ENCODE measurements around the gene ARHGEF40.

GRCh38 chr14:21023817-21024584, 46.1 kb upstream of the ARHGEF40 start:
- TF ChIP-seq POLR2A (IDR thresholded peaks at IDR 0.05): no peak
- no peak for TF ChIP-seq CTCF (IDR thresholded peaks at IDR 0.05)
- no peak for TF ChIP-seq EP300 (IDR thresholded peaks at IDR 0.05)

All from gastroesophageal sphincter (tissue), 3 donors.